PFSK-1 (cell line): ENCODE measurements around the gene EPHA5.

Source experiments
- FOXP2 ChIP-seq: optimal IDR thresholded peaks from 2 replicates; pipeline ENCODE3; 2011; ENCODE audit warnings: borderline replicate concordance, control low read depth, inconsistent platforms; ENCODE audit not compliant: insufficient read depth; ENCODE audit errors: extremely low read length, extremely low read depth
- POLR2AphosphoS5 ChIP-seq: IDR thresholded peaks from 2 replicates; pipeline ENCODE4 v1.6.1; 2012; ENCODE audit warnings: low read depth, mild to moderate bottlenecking, control low read depth, low read length, moderate library complexity
- REST ChIP-seq, 2 experiments: IDR thresholded peaks; 2 replicates each; pipeline versions ENCODE4 v1.6.1 to v1.8.0; 2011 to 2012; ENCODE audit warnings: low read depth in 2 of 2, low read length in 2 of 2, control low read depth in 1 of 2, inconsistent platforms in 1 of 2, mild to moderate bottlenecking in 1 of 2, moderate library complexity in 1 of 2; ENCODE audit not compliant: insufficient read depth in 1 of 2
- SIN3A ChIP-seq: IDR thresholded peaks from 2 replicates; pipeline ENCODE4 v1.6.1; 2012; ENCODE audit warnings: mild to moderate bottlenecking, low read length, moderate library complexity, borderline replicate concordance; ENCODE audit not compliant: insufficient read depth
- TAF1 ChIP-seq: IDR thresholded peaks from 2 replicates; pipeline ENCODE4 v1.6.1; 2012; ENCODE audit warnings: low read length, control low read depth, borderline replicate concordance; ENCODE audit not compliant: insufficient read depth

Gene EPHA5

GRCh38 chr4:65600656-65601055 is 69.6 kb downstream of the EPHA5 start:
- TF ChIP-seq SIN3A (no peak), FOXP2 (no peak), POLR2AphosphoS5 (no peak), TAF1 (no peak), REST (IDR thresholded peaks at IDR 0.05; ENCODE audit: insufficient read depth in 1 of 2, low read depth in 2 of 2, low read length in 2 of 2) (no peak)

GRCh38 chr4:65599340-65599739 is 70.9 kb downstream of the EPHA5 start:
- no peak for TF ChIP-seq SIN3A

GRCh38 chr4:65597697-65598096 is 72.6 kb downstream of the EPHA5 start:
- TF ChIP-seq REST (IDR thresholded peaks at IDR 0.05; ENCODE audit: insufficient read depth in 1 of 2, low read depth in 2 of 2, low read length in 2 of 2) (no peak), TAF1 (no peak), POLR2AphosphoS5 (no peak), FOXP2 (no peak), SIN3A (no peak)

- TF ChIP-seq SIN3A (no peak), TAF1 (no peak), REST (IDR thresholded peaks at IDR 0.05; ENCODE audit: insufficient read depth in 1 of 2, low read depth in 2 of 2, low read length in 2 of 2) (no peak), FOXP2 (no peak), POLR2AphosphoS5 (no peak)
Measured at GRCh38 chr4:65592089-65592488, 78.2 kb downstream of the EPHA5 start.

- TF ChIP-seq TAF1 = no peak
- TF ChIP-seq FOXP2 = no peak
- TF ChIP-seq POLR2AphosphoS5 = no peak
- TF ChIP-seq REST (IDR thresholded peaks at IDR 0.05; ENCODE audit: insufficient read depth in 1 of 2, low read depth in 2 of 2, low read length in 2 of 2) = no peak
- no peak for TF ChIP-seq SIN3A
Measured at GRCh38 chr4:65589921-65590320, 80.4 kb downstream of the EPHA5 start.
